HG03558 (cell line): ENCODE results near the gene IL4R.
"Not testable (repeated sequence)": the region's sequence is repeated elsewhere in the genome, so short reads cannot be mapped to it uniquely, and the experiment has no call there.

Experiments
- ATAC-seq: cut with Tn5 transposase; IDR thresholded peaks from one replicate; pipeline ENCODE4 v1.9.1; 2021; ENCODE audit warnings: moderate number of reproducible peaks; ENCODE audit not compliant: unreplicated experiment; ENCODE audit errors: extremely low read depth

The IL4R gene

GRCh38 chr16:27287051-27287811 is 26.5 kb upstream of the IL4R start:
- ATAC-seq = no peak

GRCh38 chr16:27287887-27288286 is 25.9 kb upstream of the IL4R start:
- no peak for ATAC-seq

GRCh38 chr16:27288313-27288712 is 25.5 kb upstream of the IL4R start:
- not testable (repeated sequence) for ATAC-seq

GRCh38 chr16:27289669-27290068 is 24.1 kb upstream of the IL4R start:
- ATAC-seq = no peak

- ATAC-seq = no peak
Measured at GRCh38 chr16:27290562-27290961, 23.2 kb upstream of the IL4R start.

- ATAC-seq = no peak
Measured at GRCh38 chr16:27291106-27291505, 22.7 kb upstream of the IL4R start.

GRCh38 chr16:27291722-27292240 is 22.0 kb upstream of the IL4R start:
- no peak for ATAC-seq

- no peak for ATAC-seq
Measured at GRCh38 chr16:27293343-27293742, 20.4 kb upstream of the IL4R start.

- ATAC-seq = no peak
Measured at GRCh38 chr16:27298132-27298531, 15.6 kb upstream of the IL4R start.

- no peak for ATAC-seq
Measured at GRCh38 chr16:27301236-27301861, 12.4 kb upstream of the IL4R start.

GRCh38 chr16:27302126-27302525 is 11.6 kb upstream of the IL4R start:
- no peak for ATAC-seq

GRCh38 chr16:27303256-27304100 is 10.3 kb upstream of the IL4R start:
- ATAC-seq = no peak

GRCh38 chr16:27304102-27304501 is 9.7 kb upstream of the IL4R start:
- ATAC-seq = no peak

- ATAC-seq = no peak
Measured at GRCh38 chr16:27304881-27305745, 8.7 kb upstream of the IL4R start.

GRCh38 chr16:27305839-27306442 is 7.8 kb upstream of the IL4R start:
- ATAC-seq = no peak

- ATAC-seq = no peak
Measured at GRCh38 chr16:27308792-27309191, 5.0 kb upstream of the IL4R start.

- ATAC-seq = no peak
Measured at GRCh38 chr16:27310576-27311447, 3.0 kb upstream of the IL4R start.

- no peak for ATAC-seq
Measured at GRCh38 chr16:27311448-27311830, 2.3 kb upstream of the IL4R start.

- ATAC-seq = no peak
Measured at GRCh38 chr16:27311897-27312303, 1.9 kb upstream of the IL4R start.
